ENCODE data around the gene BAIAP2. TPM values are rescaled to one million over a fixed set of nuclear protein-coding genes. Genes with fewer than 3 reads are reported as not detected.
A peak's percentile ranks its signal among the peaks of the same experiment; 100 is the strongest.

The BAIAP2 gene
- total and polyA plus RNA-seq, 2 donors from 2014 or later: 44.5 to 45.8 TPM

- TF ChIP-seq, protein P1, sequence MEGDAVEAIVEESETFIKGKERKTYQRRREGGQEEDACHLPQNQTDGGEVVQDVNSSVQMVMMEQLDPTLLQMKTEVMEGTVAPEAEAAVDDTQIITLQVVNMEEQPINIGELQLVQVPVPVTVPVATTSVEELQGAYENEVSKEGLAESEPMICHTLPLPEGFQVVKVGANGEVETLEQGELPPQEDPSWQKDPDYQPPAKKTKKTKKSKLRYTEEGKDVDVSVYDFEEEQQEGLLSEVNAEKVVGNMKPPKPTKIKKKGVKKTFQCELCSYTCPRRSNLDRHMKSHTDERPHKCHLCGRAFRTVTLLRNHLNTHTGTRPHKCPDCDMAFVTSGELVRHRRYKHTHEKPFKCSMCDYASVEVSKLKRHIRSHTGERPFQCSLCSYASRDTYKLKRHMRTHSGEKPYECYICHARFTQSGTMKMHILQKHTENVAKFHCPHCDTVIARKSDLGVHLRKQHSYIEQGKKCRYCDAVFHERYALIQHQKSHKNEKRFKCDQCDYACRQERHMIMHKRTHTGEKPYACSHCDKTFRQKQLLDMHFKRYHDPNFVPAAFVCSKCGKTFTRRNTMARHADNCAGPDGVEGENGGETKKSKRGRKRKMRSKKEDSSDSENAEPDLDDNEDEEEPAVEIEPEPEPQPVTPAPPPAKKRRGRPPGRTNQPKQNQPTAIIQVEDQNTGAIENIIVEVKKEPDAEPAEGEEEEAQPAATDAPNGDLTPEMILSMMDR (IDR thresholded peaks at IDR 0.05; ENCODE audit: borderline replicate concordance, extremely low read depth, insufficient read depth): no peak
- no peaks in the 10 kb centered on the region for H3K27me3 ChIP-seq (ENCODE audit: control insufficient read depth, insufficient read depth, low read length)
- DNase-seq: no peak
- no peak overlapping the region for H3K9ac ChIP-seq (ENCODE audit: low read length in 3 of 3)
- FAIRE-seq: no peak
- intact Hi-C loops (cut with DNase I): no loop called here
- H3K4me3 ChIP-seq (ENCODE audit: low read length in 3 of 3): no peak overlapping the region
- no peaks in the 10 kb centered on the region for H3K9me3 ChIP-seq (ENCODE audit: control insufficient read depth in 2 of 3, insufficient read depth in 1 of 3, low read length in 3 of 3)
- peaks cover 0 to 24% (median 8%) of the 10 kb centered on the region in 3 donors for H3K4me1 ChIP-seq (ENCODE audit: control insufficient read depth in 2 of 3, insufficient read depth in 2 of 3, low read depth in 1 of 3, low read length in 3 of 3)
- H3K27ac ChIP-seq (ENCODE audit: low read depth in 2 of 2, low read length in 2 of 2): peak overlapping the region in 1 of 2 donors; percentile 63
- H3K36me3 ChIP-seq (ENCODE audit: control insufficient read depth in 2 of 3, insufficient read depth in 3 of 3, low read length in 3 of 3): no peaks in the 10 kb centered on the region
These were observed 29.9 kb downstream of the BAIAP2 start for GRCh38 chr17:81064678-81065475.

DNA sequence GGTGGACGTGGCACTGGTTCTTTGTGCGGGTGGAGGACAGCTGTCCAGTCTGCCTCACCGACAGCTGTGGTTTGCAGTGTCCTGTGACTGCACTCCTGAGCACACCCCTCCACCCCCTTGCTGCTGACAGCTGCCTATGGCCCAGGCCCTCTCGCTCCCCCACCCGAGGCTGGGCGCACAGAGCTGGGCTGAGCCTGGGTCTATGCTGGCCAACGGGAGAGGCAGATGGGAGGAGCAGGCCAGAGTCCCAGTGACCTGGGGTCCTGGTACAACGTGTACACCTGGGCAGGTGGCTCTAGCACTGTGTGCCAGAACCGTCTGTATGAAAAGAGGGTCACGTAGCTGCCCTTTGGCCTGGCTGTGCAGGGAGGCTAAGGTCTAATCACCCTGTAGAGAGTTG, 30.5 kb downstream of the BAIAP2 start:
- no peak overlapping the region for H3K9ac ChIP-seq (ENCODE audit: low read length in 3 of 3)
- intact Hi-C loops (cut with DNase I): no loop called here
- H3K27ac ChIP-seq (ENCODE audit: low read depth in 2 of 2, low read length in 2 of 2): peak overlapping the region in 1 of 2 donors; percentile 63
- H3K4me3 ChIP-seq (ENCODE audit: low read length in 3 of 3): no peak overlapping the region
- no peaks in the 10 kb centered on the region for H3K27me3 ChIP-seq (ENCODE audit: control insufficient read depth, insufficient read depth, low read length)
- no peaks in the 10 kb centered on the region for H3K36me3 ChIP-seq (ENCODE audit: control insufficient read depth in 2 of 3, insufficient read depth in 3 of 3, low read length in 3 of 3)
- no peaks in the 10 kb centered on the region for H3K9me3 ChIP-seq (ENCODE audit: control insufficient read depth in 2 of 3, insufficient read depth in 1 of 3, low read length in 3 of 3)
- DNase-seq (no peak), FAIRE-seq (no peak)
- peaks cover 0 to 29% (median 8%) of the 10 kb centered on the region in 3 donors for H3K4me1 ChIP-seq (ENCODE audit: control insufficient read depth in 2 of 3, insufficient read depth in 2 of 3, low read depth in 1 of 3, low read length in 3 of 3)
- TF ChIP-seq, protein P1 (IDR thresholded peaks at IDR 0.05; ENCODE audit: borderline replicate concordance, extremely low read depth, insufficient read depth): no peak

DNA sequence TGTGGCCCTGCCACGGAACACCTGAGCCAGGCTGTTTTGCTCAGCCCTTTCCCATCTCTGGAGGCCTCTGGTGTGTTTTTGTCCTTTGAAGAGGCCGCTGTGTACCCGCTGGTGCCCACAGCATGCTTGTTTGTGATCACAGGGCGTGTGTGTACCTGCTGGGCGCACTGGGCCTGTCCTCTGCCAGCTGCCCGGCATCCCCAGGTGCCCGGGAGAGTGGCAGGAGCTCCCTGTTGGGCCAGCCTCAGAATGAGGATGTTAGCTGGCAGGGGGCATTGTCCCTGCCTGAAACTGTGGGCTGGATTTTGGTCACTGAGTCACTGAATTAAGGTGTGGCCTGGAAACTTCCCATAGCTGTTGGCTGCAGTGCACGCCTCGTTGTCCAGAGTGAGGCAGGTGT, 31.1 kb downstream of the BAIAP2 start:
- no peak for DNase-seq
- no peaks in the 10 kb centered on the region for H3K9me3 ChIP-seq (ENCODE audit: control insufficient read depth in 2 of 3, insufficient read depth in 1 of 3, low read length in 3 of 3)
- FAIRE-seq: no peak
- no peaks in the 10 kb centered on the region for H3K27me3 ChIP-seq (ENCODE audit: control insufficient read depth, insufficient read depth, low read length)
- H3K27ac ChIP-seq (ENCODE audit: low read depth in 2 of 2, low read length in 2 of 2): peak overlapping the region in 1 of 2 donors; percentile 63
- H3K9ac ChIP-seq (ENCODE audit: low read length in 3 of 3): no peak overlapping the region
- H3K4me1 ChIP-seq (ENCODE audit: control insufficient read depth in 2 of 3, insufficient read depth in 2 of 3, low read depth in 1 of 3, low read length in 3 of 3): peaks cover 0 to 32% (median 9%) of the 10 kb centered on the region in 3 donors
- no peaks in the 10 kb centered on the region for H3K36me3 ChIP-seq (ENCODE audit: control insufficient read depth in 2 of 3, insufficient read depth in 3 of 3, low read length in 3 of 3)
- TF ChIP-seq, protein P1 (IDR thresholded peaks at IDR 0.05; ENCODE audit: borderline replicate concordance, extremely low read depth, insufficient read depth): no peak
- intact Hi-C loops (cut with DNase I): no loop called here
- no peak overlapping the region for H3K4me3 ChIP-seq (ENCODE audit: low read length in 3 of 3)

All from kidney (tissue), 14 donors.